ENCODE data around the gene PABPC4L.
"Not testable (repeated sequence)": the region's sequence is repeated elsewhere in the genome, so short reads cannot be mapped to it uniquely, and the experiment has no call there.

PABPC4L gene
- 0 reads per million in 3 experiments for total RNA-seq

DNA sequence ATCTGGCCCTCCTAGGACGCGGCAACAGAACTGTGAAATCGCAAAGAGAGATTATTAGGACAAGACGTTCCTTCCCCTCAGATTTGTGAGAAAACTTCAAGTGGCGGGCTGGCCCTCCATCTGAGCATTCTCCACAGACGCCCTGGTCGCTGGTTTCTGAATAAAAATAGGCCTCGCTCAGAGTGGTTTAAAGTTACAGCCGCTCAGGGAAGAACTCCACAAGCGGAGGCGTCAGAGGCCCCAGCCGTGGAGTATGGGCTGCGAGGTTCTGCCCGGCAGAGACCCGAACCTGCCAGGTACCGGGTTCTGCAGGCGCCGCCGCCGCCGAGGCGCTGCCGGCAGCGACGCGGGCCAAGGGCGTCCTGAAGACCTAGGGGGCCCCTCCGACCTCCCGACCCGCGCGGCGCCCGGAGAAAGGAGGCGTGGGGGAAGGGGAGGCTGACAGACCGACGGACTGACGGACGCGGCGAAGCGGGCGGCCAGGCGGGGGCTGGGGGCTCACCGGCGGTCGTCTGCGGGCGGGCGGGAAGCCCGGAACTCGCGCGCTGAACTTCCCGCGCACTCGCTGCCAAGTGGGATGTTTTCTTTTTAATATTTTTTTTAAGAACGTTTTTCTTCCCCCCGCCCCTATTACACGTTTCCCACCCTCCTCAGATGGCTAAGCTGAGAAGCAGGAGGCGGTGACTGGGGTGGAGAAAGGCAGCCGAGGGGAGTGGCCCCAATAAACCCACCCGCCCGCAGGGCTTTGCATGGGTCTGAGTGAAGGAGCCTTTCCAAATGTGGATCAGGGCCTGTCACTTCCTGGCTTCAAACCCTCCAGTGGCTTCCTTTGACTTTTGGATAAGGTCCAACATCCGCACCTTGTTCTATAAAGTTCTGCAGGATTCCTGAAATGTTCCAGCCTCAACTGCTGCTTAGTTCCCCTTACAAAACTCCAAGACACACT, at the start of gene PABPC4L:
PABPC4L (minus strand) TSS at position 574 of the 946 bp plus-strand sequence. CDS start 770 bp downstream, outside the sequence.
- DNase-seq = no peak

DNA sequence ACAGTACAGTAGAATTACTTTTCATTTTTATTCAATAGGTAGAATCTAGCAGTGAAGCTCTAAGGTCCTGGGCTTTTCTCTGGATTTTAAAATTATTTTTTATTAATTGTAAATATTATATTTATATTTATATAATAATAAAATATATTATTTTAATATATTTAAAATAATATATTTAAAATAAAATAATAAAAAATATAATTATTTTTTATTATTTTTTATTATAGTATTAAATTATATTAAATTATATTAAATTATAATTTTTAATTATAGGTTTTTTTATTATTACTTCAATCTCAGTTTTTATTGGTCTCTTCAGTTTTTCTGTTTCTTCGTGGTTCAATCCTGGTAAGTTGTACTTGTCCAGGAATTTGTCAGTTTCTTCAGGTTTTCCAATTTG, 49.7 kb upstream of the PABPC4L start:
- no peak for DNase-seq

DNA sequence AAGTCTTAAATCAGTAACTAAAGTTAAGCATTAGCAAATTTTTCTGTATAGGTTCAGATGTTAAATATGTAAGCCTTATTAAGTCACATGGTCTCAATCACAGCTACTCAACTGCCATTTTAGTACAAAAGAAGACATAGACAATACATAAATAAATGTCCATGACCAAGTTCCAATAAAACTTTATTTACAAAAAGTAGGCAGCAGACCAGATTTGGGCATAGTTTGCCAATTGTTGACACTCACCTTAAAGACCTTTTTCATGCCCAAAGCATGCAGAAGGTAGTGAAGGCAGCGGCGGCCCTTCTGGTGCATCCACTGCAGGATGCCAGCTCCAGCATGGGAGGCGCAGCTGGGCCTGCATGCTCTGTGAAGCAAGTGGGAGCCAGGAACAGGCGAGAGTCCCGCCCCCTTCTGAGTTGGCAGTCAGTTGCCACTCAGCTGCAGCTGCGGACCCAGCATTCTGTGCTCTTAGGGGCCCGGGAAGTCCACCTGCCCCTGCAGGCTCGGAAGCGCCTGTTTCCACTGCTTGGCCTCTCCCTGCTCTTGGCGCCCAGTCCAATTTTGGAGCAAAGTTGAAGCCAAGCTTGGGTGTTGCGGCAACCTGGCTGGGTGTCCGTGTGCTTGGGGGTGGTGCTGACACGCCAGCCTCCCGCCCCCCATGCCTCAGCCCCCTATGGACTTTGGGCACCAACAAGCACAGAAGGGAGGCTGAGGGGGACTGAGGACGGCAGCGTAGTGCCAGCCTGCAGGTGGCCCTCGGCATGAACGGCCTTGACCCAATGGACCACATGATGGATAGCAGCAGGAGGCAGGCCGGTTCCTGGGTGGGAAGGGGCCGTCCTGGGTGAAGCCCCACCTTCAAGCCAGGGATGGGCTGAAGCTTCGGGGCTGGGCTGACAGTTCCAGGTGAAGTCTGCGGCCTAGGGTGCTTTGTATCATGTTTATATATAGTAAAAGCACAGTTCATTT, 42.4 kb upstream of the PABPC4L start:
- no peak for DNase-seq

DNA sequence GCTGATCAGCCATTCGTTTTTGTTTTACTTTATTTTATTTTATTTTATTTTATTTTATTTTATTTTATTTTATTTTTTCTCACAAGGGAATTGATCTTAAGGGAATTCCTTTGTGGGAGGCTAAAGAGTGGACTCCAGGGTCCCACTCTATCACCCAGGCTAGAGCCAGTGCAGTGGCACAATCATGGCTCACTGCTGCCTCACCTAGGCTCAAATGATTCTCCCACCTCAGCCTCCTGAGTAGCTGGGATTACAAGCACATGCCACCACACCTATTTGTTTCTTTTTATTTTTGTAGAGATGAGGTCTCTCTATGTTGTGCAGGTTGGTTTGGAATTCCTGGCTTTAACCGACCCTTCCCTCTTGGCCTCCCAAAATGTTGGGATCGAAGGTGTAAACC, 17.5 kb upstream of the PABPC4L start:
- DNase-seq = no peak

DNA sequence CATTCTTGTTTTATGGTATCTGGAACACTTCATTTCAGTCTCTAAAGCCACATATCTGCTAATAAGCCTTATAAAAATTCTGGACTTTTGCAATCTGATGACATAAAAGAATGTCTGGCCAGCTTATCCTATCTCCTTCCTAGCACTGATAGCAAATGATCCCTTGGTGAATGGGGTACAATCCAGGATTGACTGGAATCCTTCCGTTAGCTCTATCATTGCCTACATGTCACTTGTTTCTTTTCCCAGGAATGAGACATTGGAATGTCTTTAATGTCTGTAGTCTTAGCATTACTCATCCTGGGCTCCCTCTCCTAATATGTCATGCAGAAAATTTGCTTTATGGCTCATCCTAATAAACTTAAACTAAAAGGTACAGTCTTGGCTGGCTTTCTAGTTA, 14.8 kb upstream of the PABPC4L start:
- DNase-seq = no peak

DNA sequence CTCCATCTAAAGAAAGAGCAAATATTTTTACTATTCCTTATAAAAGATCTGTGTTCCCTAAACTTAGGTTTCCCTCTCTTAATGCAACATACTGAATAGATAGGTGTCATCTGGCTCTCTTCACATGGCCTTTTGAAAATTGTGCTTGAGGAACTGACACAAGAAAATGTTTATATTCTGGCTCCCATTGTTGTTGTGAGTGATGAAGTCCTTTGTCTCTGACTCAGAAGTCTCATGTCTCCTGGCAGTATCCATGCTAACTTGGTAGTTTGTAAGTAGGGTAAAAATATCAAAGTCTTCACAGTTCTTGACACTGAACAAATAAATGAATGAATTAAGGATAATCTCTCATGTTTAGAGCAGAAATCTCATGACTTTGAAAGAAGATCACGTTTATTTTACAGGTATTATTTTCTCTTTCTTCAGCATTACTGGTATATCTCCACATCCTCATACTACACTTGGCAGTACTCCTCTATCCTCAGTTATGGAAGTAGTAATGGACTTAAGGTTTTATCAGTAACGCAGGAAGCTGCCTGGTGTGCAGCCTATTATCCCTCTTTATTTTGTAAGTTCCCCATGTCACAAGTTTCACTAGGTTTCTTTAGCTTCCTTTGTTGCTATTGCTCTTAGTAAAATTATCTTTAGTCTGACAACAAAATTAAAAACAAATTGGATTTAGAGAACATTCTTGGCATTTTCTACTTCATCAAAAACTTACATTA, 14.2 kb upstream of the PABPC4L start:
- no peak for DNase-seq

DNA sequence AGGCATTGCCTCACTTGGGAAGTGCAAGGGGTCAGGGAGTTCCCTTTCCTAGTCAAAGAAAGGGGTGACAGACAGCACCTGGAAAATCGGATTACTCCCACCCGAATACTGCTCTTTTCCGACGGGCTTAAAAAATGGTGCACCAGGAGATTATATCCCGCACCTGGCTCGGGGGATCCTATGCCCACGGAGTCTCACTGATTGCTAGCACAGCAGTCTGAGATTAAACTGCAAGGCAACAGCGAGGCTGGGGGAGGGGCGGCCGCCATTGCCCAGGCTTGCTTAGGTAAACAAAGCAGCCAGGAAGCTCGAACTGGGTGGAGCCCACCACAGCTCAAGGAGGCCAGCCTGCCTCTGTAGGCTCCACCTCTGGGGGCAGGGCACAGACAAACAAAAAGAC, 6.4 kb upstream of the PABPC4L start:
- DNase-seq = not testable (repeated sequence)

DNA sequence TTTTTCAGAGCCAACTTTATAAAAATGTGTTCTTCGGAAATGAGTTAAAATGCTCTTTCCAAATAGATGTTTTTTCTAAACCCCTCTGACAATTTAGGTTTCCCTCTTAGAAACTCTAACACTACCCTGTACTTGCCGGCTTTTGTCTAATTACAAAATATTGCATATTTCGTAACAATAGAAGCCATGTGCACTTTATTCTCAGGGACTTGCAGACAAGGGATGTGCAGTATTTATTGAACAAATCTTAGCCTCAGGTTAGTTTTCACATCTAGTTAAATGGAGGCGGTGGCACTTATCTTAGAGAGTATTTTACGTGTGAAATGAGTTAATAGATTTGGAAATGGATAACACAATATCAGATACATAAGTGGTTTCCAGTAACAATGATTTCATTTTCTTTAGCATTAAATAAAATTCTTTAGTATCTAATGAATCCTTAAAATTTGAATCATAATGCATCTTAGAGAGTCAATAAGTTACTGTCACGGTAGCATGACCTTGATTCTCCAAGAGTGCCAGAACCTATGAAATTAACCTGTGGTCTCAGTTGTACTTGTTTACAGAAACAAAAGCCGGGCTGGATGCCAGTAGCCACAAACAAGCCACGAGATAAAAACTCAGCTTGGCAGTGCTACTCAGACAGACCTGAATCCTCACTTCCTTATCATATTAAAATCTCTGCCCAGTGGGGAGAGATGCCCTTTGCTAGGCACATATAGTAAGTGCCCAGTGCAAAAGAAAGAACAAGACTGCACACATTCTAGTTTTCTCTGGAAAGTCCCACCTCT, 772 bp upstream of the PABPC4L start:
- DNase-seq = no peak

DNA sequence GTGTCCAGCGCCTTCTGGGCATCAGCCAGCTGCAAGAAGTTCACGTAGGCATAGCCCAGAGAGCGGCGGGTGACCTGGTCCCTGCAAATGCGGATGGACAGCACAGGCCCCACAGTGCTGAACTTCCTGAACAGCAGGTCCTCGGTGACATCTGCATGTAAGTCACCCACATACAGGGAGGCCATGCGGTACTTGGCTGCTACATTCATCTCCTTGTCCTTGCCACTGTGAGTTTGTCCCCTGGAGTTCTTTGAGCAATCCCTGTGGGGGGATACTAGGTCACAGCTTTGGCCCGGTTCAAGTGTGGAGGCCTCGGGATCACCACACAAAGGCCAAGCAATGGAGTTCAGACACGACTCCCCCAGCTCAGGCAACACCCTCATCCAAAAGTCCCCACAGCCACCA, 776 bp downstream of the PABPC4L start:
- no peak for DNase-seq

DNA sequence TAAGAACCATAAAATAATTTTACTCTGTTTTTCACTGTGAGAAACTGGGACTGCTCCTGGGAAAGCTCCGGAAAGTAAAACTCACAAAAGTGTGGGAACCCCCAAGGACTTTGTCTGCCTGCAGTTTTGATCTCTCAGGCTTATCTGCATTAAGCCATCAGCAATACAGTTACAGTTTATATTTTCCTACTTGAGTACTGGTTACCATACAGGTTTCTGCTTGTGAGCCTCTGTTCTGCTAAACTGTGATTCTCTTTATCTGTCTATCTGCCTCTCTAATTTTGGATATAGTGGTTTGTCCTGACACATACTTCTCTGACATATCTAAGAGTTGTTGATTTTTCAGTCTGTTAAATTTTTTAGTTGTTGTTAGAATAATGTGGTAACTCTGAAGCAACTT, 11.6 kb downstream of the PABPC4L start:
- DNase-seq = no peak

DNA sequence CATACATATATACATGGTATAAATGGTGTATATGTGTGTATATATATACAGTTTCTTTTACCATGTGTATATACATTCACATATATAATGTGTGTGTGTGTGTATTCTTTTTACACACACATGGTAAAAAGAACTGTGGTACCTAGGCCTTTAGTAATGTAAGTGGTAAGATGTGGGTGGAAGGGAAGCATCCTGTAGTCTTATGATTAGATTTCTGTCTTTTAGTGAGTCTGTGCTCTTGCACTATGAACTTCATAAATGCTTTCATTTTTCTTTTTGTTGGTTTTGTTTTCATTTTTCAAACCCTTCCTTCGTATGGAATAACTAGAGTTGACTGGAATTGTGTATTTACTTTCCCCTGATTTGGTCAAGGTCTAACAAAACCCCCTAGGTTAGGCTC, 12.1 kb downstream of the PABPC4L start:
- no peak for DNase-seq

DNA sequence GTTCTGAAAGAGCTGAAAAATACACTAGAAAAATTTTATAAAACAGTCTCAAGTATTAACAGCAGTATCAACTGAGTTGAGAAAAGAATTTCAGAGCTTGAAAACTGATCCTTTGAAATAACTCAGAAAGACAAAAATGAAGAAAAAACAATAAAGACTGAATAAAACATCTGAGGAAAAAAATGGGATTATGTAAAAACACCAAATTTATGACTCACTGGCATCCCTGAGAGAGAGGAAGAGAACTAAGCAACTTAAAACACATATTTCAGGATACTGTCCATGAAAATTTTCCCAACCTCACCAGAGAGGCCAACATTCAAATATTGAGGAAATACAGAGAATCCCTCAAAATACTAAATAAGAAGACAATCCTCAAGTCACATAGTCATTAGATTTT, 22.9 kb downstream of the PABPC4L start:
- DNase-seq = no peak

DNA sequence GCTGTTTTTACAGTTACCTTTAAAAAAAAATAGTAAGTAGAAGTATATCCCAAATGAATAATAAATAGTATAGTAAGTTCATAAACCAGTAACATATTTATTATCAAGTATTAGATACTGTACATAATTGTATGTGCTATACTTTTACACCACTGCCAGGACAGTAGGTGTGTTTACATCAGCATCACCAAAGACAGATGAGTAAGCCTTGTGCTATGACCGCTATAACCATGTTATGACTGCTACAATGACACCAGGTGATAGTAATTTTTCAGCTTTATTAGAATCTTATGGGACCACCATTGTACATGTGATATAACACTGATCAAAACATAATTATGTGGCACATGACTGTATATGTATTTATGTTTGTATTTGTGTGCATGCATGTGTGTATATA, 27.3 kb downstream of the PABPC4L start:
- DNase-seq = no peak

DNA sequence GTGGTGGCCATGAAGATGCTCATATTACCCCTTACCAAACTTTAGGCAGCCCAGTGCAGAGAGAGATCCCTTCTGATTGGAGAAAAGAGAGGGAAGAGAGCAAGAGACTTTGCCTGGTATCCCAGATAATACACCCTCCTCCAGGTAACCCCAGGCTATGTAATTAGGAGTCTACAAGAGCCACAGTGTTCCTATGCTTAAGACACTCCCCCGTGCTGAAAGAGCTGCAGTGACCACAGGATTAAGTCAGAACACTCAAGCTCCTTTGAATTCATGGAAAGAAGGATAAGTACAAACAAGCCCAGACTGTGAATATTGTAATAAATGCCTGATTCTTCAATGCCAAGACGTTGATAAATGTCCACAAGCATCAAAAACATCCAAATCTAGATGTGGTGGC, 41.4 kb downstream of the PABPC4L start:
- no peak for DNase-seq

DNA sequence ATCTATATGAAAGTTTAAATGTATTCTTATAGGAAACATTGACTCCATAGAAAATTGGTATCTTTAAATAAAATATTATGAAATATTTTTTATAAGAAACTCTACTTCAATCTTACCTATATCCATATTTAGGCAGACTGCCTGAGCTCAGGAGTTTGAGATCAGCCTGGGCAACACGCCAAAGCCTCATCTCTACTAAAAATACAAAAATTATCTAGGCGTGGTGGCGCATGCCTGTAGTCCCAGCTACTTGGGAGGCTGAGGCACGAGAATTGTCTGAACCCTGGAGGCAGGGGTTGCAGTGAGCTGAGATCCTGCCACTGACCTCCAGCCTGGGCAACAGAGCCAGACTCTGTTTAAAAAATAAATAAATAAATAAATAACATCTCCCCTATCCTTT, 47.5 kb downstream of the PABPC4L start:
- no peak for DNase-seq

DNA sequence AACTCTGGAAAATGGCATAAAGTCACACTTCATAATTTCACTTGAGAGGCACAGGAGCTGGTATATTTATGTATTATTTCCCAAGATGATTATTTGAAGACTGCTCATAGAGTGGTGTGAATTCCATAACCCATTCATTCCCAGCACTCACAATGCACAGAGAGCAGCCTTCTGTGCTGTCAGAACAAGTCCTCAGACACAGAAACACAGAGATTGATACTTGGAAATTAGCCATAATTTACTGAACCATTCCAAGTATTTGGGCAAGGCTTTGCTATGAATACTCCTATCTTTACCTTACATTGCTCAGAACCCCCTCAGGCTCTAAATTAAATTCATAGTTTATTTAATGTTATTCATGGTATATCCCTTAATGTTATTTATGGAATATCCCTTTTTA, 53.6 kb downstream of the PABPC4L start:
- DNase-seq = no peak
